ENCODE measurements around the gene SC5D.

SC5D gene

DNA sequence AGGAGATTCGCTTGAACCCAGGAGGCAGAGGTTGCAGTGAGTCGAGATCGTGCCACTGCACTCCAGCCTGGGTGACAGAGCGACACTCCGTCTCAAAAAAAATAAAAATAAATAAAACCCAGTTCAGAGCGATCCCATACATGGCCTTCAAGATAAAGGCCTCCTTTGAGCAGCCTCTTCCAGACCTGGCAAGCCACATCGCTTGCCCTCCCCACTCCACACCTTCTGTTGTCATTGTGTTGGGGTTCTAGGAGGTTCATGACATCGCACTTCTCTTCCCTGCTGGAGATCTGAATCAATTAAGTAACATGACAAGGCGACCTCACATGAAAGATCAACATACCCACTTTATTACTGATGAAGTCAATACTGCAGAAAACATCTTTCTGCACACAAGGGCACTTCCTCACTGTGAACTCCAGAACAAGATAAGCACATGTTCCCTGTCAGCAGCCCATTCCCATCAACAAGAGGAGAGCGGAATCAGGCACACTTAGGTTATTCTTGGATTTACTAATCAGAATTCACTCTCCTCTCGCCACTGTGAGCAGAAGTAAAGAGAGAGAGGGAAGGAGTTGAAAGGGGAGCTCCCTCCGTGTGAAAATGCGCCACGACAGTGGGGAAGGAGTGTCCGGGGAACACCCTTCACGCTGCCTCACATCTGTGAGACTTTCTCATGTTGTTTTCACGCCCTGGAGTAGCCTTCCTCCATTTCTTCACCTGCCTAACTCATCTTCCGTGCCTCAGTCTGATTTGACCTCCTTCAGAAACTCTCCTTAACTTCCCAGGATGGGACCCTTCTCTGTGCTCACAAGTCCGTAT, 38.3 kb downstream of the SC5D start:
- no peak for DNase-seq

DNA sequence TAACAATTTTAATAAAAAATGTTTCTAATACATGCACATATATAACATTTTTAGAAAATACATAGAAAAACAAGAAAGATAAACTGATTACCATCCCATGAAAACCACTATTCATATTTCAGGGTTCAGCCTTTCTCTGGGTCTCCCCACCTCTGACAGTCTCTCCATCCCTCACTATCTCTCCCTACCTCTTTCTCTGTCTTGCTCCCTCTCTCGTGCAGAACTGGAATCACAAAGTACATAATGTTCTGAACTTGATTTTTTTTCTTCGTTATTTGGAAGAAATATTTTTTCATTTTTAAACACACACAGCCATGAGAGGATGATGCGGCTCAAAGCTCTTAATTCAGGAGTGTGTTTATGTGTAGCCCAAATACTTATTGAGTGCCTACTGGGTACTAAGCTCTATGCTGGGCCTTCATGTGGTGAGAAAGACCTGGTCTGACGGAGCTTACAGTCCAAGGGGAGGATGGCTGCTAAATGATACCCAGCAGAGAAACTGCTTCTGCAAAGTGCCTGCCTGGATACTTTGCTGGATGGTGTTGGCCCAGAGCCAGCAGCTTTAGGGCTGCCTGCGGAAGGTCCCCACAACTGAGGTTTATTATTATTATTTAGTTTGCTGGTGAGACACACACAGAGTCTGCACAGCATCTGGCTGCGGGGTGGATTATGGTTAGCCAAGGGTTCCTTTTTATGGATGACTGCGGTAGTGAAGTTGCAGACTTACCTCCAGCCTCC, 42.6 kb downstream of the SC5D start:
- DNase-seq: no peak

DNA sequence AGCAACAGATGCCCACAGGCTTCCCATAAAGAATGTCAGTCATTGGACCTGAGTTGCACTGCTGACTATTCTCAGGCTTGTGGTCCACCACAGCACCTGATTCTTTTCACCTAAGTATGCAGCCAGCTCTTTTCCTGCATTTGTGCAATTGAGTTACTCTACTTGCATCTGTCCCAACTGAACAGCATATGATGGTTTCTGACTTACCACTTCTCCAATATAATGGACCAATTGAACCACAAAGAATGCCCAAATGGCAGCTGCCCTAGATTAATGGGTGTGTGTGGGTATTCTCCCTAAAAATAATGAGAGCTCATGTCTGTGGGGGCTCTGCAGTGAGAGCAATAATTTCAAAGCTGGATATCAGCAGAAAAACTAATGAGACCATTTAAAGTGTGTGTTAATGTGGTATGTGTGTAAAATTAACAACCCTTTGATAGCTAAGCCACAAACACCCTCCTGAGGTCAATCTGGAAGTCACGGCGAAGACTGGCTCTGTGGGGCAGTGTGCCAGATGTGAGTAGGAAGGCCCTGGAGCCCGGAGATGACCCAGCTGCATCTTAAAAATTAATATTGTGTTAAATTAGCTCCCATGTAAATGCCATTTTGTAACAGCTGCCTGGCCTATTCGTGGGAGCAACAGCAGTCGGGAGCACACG, 43.8 kb downstream of the SC5D start:
- DNase-seq: no peak

DNA sequence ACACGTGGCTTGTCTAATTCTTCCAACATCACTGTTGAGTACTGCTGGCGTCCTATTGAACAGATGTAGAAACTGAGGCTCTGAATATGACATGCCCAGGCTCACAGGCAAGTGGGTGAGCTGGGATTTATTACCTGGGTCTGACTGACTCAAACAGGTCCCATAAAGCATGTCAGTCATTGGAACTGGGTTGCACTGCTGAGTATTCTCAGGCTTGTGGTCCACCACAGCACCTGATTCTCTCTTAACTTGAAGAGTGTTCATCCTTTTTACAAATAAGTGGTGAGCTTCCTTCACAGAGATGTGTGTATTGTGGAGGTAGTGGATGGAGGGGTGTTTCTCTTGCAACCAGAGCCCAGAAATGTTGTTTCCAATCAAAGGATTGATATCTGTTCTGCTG, 44.5 kb downstream of the SC5D start:
- DNase-seq: no peak

DNA sequence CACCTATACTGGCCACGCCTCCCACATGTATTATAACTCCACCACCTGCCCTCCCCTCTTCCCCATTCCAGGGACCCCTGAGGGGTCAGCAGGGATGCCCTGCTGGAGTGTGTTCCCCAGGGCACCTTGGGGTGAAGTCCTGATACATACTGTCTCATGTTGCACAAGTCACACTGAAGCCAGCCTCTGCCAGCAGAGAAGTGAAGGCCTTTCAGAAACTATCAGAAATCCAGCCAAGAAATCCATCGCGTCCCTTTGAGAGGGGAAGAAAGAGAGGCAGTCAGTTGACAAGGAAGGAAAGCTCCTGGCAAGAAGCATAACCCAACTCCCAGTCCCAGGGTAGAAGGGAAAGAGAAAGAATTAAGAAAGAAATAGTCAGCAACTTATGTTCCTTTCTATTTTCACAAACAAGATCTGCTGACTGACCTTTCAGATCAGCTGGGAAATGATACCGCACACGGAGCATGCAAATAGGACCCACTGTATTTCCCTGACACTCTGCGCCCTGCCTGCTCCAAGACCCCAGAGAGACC, 45.2 kb downstream of the SC5D start:
- DNase-seq: no peak

DNA sequence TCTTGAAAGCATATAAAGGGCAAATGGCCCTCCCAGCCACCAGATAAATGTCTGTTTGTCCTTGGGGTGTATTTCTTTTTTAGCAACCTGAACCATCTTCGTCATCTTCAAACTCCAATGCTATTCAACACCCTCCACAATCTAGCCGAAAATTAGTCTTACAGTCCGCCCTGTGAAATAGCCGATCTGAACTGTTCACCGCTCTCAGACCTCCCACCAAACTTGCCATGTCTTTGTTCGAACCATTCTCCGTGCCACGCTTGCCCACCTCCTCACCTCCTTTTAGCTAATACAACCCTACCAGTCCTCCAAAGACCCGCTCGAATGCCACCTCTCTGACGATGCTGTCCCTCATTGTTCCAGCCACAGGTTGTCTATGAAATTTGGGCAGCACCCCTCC, 46.0 kb downstream of the SC5D start:
- no peak for DNase-seq

DNA sequence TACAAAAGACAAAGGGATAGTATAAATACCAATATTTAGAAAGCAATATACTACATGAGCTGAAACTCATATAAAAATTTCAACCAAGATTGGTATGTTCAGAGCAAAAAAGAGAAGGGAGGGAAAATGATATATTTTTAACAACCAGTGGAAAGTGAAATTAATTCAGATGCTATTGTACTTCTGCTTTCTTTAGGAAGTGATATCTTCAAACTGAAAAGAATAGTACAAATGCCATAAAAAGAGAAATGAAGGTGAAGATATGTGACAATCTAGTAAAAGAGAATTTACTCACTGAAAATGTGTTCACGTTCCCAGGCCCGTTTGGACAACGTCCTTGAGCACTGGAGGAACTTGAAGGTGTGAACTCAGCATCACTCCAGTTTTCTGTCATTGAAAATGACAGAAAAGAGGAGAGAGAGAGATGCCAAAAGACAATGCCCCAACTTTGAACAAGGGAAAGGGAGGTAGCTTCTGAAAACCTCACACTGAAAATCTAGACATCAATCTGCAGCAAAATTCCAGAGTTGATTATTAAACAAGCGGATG, 47.5 kb downstream of the SC5D start:
- DNase-seq: no peak

DNA sequence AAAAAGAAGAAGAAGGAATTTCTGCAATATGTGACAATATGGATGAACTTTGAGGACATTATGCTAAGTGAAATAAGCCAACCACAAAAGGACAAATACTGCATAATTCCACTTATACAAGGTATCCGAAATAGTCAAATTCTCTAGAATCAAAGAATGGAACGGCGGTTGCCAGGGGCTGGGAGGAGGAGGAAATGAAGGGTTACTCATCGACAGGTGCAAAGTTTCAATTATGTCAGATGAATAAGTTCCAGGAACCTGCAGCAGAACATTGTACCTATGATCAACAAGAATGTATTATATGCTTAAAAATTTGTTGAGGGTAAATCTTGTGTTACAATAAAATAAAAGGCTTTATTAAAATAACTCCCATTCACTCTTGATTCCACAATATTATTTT, 49.0 kb downstream of the SC5D start:
- peak in 1 of 2 experiments; percentile 21 for DNase-seq

- no peak for DNase-seq
Observed at GRCh38 chr11:121344824-121345223, 52.3 kb downstream of the SC5D start.

DNA sequence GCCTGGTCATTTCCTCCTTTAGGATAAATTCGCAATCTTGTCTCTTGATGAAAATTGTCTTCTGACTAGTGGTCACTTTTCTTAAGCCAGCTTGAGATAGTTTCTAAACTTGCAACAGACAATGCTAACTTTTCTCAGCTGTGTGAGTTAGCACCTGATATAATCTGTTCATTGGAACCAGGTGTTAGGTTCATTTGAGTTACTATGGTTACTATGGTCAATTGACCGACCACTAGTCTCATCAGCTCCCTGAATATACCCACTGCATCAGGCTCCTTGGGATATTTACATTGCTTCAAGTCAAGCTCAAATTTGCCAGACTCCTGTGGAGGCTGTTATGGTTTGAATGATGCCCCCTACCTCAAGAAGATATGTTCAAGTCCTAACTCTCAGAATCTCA, 54.5 kb downstream of the SC5D start:
- DNase-seq: no peak

- DNase-seq: no peak
Observed at GRCh38 chr11:121347813-121348212, 55.2 kb downstream of the SC5D start.

DNA sequence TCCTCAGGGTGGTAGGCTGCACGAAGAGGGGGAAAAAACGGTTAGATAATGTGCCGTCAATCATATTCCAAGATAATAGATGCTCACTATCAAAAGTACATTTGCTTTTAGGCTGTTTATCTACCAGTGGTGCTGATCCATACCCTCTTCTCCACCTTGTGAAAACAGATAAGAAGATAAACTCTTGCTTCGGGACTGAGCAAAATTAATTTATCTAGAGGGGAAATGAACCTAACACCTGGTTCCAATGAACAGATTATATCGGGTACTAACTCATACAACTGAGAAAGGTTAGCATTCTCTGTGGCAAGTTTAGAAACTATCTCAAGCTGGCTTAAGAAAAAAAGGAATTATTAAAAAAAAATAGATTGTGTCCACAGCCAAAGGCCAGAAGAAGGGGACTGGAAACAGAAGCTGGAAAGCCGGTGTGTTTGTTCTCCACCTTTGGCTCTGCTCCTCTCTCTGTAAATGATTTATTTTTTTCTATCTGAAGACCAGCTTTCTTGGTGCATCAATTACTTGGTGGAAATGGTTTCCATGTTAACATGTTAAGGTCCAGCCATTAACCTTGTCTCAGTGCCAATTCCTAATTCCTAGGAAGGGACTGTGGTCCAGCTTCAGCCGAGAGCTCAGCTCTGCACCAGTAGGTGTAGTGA, 55.8 kb downstream of the SC5D start:
- no peak for DNase-seq

DNA sequence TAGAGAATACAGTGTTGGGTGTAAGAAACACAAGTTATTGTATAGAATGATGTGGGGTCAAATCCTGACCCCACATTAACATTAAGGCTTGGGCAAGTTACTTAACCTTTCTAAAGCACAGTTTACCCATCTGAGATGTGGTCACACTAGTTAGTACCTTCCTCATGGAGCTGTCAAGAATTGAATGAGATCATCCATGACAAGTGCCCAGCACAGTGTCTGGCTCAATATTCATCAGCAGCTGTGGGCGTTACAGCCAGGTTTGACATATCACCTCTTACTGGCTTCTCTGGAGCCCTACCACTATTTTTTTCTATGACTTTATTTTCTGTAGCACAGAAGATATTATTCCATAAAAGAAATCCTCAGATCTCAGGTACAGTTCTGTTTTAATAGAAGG, 57.2 kb downstream of the SC5D start:
- DNase-seq: no peak

GRCh38 chr11:121350314-121351082, 57.9 kb downstream of the SC5D start:
- no peak for DNase-seq

DNA sequence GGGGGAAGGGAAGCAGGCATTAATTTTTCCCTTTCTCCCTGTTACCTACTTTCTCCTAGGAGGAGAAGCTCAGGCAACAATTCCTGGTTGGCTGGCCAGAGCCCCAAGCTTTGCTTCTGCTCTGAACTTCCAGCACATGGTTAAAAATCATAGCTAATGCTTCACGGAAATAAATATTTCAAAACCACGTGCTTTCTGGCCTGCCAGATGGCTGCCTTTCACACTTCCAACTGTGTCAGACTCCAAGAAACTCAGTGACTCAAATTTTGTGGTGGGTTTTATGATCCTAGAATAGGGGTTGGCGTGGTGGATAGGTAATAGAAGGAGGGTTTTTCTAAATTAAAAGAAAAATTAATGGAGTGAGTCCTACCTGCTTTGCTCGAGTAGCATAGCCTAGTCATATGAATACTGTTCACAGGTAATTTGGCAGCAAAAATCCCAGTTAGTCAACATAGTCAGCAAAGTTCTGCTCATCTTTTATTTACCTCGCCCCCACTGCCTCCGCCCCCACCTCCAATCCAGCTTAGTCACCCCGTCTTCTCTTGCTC, 58.6 kb downstream of the SC5D start:
- DNase-seq: no peak

DNA sequence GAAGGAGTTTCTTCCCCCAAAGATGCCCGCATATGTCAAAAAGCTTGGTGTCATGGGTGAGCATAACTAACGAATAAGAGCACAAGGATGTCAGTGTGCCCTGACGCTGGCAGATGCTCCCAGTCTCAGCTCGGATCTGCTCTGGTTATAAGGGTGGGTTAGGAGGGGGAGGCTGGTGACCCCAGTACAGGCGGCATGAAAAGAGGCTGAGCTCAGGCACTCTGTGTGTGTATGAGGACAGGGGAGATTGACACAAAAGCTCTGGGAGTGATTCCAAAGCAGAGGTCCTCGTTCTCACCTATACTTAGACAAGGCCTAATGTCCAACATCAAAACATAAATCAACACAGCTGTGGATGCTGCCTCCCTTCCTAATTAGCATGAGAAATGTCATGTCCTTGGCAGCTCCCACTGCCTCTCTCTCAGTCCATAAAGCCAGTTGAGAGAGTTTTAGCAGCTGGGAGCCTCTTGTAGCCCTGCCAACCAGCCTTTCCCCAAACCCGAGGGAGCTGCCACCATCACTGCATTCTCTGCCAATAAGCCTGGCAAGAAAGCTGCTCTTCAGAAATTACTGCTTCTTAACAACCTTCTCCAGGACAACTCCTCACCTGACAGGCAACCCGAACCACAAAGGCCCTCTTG, 59.8 kb downstream of the SC5D start:
- DNase-seq: no peak

GRCh38 chr11:121354192-121354591, 61.6 kb downstream of the SC5D start:
- no peak for DNase-seq

DNA sequence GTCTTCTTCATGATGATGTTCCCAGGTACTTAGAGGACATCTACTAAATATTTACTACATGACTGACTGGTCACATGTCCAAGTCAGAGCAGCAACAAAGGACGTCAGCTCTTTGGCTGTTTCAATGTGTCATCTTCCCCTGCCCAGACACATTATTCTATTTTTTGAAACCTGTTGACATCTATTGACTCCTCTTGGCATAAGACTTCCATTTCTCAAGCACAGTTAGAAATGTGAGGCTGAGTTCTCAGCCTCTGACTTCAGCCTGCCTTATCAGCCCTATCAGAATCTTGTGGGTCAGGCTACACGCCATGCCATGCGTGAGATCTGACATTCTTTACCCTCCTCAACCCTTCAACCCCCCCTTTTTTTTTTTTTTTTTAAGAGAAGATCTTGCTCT, 63.8 kb downstream of the SC5D start:
- no peak for DNase-seq
